Fibroblast of lung (primary cell): ENCODE data around the gene CACNA2D3. TPM values are rescaled to one million over a fixed set of nuclear protein-coding genes. Genes with fewer than 3 reads are reported as not detected.

Experiments
- DNase-seq, 2 donors: peaks; one replicate each; pipeline versions ENCODE4 v3.0.0 to v3.0.0-alpha.2; 2010; ENCODE audit warnings: low read depth in 2 of 2
- H2AFZ ChIP-seq: 2 replicates; pipeline ENCODE4 v1.5.1; 2012; ENCODE audit warnings: low read length, control low read depth, inconsistent platforms
- H3K27ac ChIP-seq: 2 replicates; pipeline ENCODE4 v1.5.1; 2011; ENCODE audit warnings: low read length, control low read depth; ENCODE audit not compliant: insufficient read depth
- H3K27me3 ChIP-seq: 2 replicates; pipeline ENCODE4 v1.5.1; 2011; ENCODE audit warnings: mild to moderate bottlenecking, low read length; ENCODE audit not compliant: control insufficient read depth, insufficient read depth
- H3K36me3 ChIP-seq: 2 replicates; pipeline ENCODE4 v1.5.1; 2011; ENCODE audit warnings: low read length; ENCODE audit not compliant: control insufficient read depth, insufficient read depth
- H3K4me1 ChIP-seq: 2 replicates; pipeline ENCODE4 v1.5.1; 2011; ENCODE audit warnings: low read length; ENCODE audit not compliant: control insufficient read depth, insufficient read depth; ENCODE audit errors: extremely low read depth
- H3K4me2 ChIP-seq: 2 replicates; pipeline ENCODE4 v1.5.1; 2011; ENCODE audit warnings: low read length, control low read depth; ENCODE audit not compliant: insufficient read depth; ENCODE audit errors: extremely low read depth
- H3K4me3 ChIP-seq, 4 experiments: fragments of 200-600 bp in 1 of 4; sonication (generic) in 1 of 4; replicated peaks in 1 of 4; 2 replicates each; pipeline ENCODE4 v1.5.1; 2011 to 2016; ENCODE audit warnings: low read length in 4 of 4, low read depth in 3 of 4, mild to moderate bottlenecking in 3 of 4, control low read depth in 2 of 4, inconsistent platforms in 1 of 4, mixed read lengths in 1 of 4; ENCODE audit not compliant: insufficient read depth in 1 of 4; ENCODE audit errors: control extremely low read depth in 1 of 4
- H3K79me2 ChIP-seq: 2 replicates; pipeline ENCODE4 v1.5.1; 2012; ENCODE audit warnings: mild to moderate bottlenecking, low read length, inconsistent platforms; ENCODE audit not compliant: control insufficient read depth, insufficient read depth
- H3K9ac ChIP-seq: 2 replicates; pipeline ENCODE4 v1.5.1; 2011; ENCODE audit warnings: mild to moderate bottlenecking, low read length, control low read depth; ENCODE audit not compliant: insufficient read depth
- H3K9me3 ChIP-seq: 2 replicates; pipeline ENCODE4 v1.5.1; 2012; ENCODE audit warnings: low read depth, low read length; ENCODE audit not compliant: control insufficient read depth, insufficient read depth
- H4K20me1 ChIP-seq: 2 replicates; pipeline ENCODE4 v1.5.1; 2011; ENCODE audit warnings: low read length; ENCODE audit not compliant: control insufficient read depth, insufficient read depth; ENCODE audit errors: extremely low read depth
- EZH2 ChIP-seq: IDR thresholded peaks from 2 replicates; pipeline ENCODE4 v1.5.1; 2012; ENCODE audit warnings: low read length, control low read depth, mild to moderate bottlenecking; ENCODE audit errors: missing control alignments
- polyA plus RNA-seq, 2 donors: library from polyadenylated mRNA; depleted of rRNA in 1 of 2; stranded (reverse) in 1 of 2; unstranded in 1 of 2; fragments of >200 nt; gene quantifications; 2 replicates each; pipeline ENCODE4 v1.2.1, GENCODE V29; 2011 to 2012; ENCODE audit warnings: missing spikeins in 1 of 2
- total RNA-seq: library from RNA; depleted of rRNA; stranded (reverse); fragments of >200 nt; gene quantifications from 2 replicates; pipeline ENCODE4 v1.2.1, GENCODE V29; 2014
- TF ChIP-seq, protein P1 (sequence below), 2 donors: IDR thresholded peaks in 1 of 2; conservative IDR thresholded peaks in 1 of 2; 1 replicate in 1 of 2; 2 replicates in 1 of 2; pipeline ENCODE4 v1.5.1; 2011 to 2012; ENCODE audit warnings: low read length in 2 of 2, control low read depth in 1 of 2, inconsistent platforms in 1 of 2, low read depth in 1 of 2, mild to moderate bottlenecking in 1 of 2

CACNA2D3 gene
- total and polyA plus RNA-seq, 2 donors (not counting 1 experiment from before 2014, with no cell fraction given), result 1.8 to 11.5 TPM

DNA sequence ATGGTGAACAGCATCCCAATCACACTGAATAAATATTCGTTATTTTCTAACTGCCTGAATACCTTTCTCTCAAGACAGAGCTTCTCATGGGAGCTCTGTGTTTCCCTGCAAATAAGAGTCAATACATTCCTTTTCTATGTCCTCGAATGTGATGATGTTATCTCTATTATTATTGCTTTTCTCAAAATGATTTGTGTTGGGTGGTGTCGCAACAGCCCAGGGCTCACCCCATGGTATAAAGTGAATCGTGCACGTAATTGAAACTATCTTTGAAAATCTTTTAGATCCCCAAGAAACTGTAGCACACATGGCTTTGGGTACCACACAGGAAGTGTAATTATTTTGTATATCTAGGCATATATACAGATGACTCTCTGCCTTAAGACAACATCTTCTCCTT is 996.1 kb downstream of the CACNA2D3 start:
- Histone ChIP-seq H2AFZ (no peak overlapping the region), H3K9ac (no peak overlapping the region), H3K4me3 (no peak overlapping the region), H3K4me1 (no peaks in the 10 kb centered on the region), H3K79me2 (no peaks in the 10 kb centered on the region), H3K27ac (no peak overlapping the region), H3K9me3 (no peaks in the 10 kb centered on the region), H4K20me1 (no peaks in the 10 kb centered on the region), H3K27me3 (no peaks in the 10 kb centered on the region), H3K36me3 (no peaks in the 10 kb centered on the region), H3K4me2 (no peak overlapping the region)
- TF ChIP-seq, protein P1, sequence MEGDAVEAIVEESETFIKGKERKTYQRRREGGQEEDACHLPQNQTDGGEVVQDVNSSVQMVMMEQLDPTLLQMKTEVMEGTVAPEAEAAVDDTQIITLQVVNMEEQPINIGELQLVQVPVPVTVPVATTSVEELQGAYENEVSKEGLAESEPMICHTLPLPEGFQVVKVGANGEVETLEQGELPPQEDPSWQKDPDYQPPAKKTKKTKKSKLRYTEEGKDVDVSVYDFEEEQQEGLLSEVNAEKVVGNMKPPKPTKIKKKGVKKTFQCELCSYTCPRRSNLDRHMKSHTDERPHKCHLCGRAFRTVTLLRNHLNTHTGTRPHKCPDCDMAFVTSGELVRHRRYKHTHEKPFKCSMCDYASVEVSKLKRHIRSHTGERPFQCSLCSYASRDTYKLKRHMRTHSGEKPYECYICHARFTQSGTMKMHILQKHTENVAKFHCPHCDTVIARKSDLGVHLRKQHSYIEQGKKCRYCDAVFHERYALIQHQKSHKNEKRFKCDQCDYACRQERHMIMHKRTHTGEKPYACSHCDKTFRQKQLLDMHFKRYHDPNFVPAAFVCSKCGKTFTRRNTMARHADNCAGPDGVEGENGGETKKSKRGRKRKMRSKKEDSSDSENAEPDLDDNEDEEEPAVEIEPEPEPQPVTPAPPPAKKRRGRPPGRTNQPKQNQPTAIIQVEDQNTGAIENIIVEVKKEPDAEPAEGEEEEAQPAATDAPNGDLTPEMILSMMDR (conservative IDR thresholded peaks at IDR 0.05 in 1 of 2, IDR thresholded peaks at IDR 0.05 in 1 of 2; ENCODE audit: low read depth in 1 of 2, low read length in 2 of 2), result no peak
- no peak for TF ChIP-seq EZH2
- DNase-seq, result no peak

DNA sequence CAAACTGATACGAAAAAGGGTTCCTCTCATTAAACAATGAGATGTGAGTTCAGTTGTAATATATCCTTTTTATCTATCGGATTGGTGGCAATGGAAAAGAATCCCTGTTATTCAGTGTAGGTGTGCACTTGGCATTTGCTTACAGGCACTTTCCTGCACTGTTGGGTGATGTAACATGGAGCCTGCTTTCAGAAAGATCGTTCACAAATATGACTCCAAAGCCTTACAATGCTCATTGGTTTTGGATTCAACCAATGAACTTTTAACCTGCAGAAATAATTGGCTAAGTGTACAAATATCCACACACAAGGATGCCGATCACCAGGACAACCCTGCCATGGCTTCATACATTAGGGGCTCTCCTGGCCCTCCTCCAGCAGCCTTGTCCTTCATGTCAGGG is 996.9 kb downstream of the CACNA2D3 start:
- H2AFZ ChIP-seq, result no peak overlapping the region
- H3K9ac ChIP-seq, result no peak overlapping the region
- H3K9me3 ChIP-seq, result no peaks in the 10 kb centered on the region
- TF ChIP-seq, protein P1 (conservative IDR thresholded peaks at IDR 0.05 in 1 of 2, IDR thresholded peaks at IDR 0.05 in 1 of 2; ENCODE audit: low read depth in 1 of 2, low read length in 2 of 2), result no peak
- no peak for TF ChIP-seq EZH2
- no peaks in the 10 kb centered on the region for H3K27me3 ChIP-seq
- DNase-seq, result no peak
- no peak overlapping the region for H3K4me2 ChIP-seq
- no peaks in the 10 kb centered on the region for H3K79me2 ChIP-seq
- H3K27ac ChIP-seq, result no peak overlapping the region
- no peaks in the 10 kb centered on the region for H4K20me1 ChIP-seq
- H3K4me3 ChIP-seq, result no peak overlapping the region
- no peaks in the 10 kb centered on the region for H3K4me1 ChIP-seq
- no peaks in the 10 kb centered on the region for H3K36me3 ChIP-seq

DNA sequence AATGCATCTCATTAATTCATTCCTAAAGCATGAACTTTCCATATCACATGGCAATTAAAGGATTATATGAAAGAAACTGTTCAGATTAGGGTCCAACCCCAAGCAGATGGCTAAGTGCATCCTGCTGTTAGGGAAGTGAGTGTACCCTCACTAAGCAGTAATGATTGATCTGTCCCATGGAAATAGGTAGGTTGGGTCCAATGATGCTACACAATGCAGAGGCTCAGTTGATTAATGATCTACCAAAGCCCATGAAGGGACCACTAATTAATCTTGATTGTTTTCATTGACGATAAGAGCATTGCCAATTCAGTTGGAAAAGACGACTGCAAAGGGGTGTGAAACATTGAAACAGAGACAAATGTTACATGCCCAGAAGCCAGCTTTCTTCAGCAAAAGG is 1000.0 kb downstream of the CACNA2D3 start:
- TF ChIP-seq EZH2, result no peak
- TF ChIP-seq, protein P1 (conservative IDR thresholded peaks at IDR 0.05 in 1 of 2, IDR thresholded peaks at IDR 0.05 in 1 of 2; ENCODE audit: low read depth in 1 of 2, low read length in 2 of 2), result no peak
- no peak overlapping the region for H2AFZ ChIP-seq
- H3K79me2 ChIP-seq, result no peaks in the 10 kb centered on the region
- H3K27me3 ChIP-seq, result no peaks in the 10 kb centered on the region
- H3K4me2 ChIP-seq, result no peak overlapping the region
- H3K27ac ChIP-seq, result no peak overlapping the region
- H3K9ac ChIP-seq, result no peak overlapping the region
- peak in 1 of 2 donors; percentile 6 for DNase-seq
- no peaks in the 10 kb centered on the region for H3K9me3 ChIP-seq
- no peak overlapping the region for H3K4me3 ChIP-seq
- H3K4me1 ChIP-seq, result no peaks in the 10 kb centered on the region
- H3K36me3 ChIP-seq, result no peaks in the 10 kb centered on the region
- H4K20me1 ChIP-seq, result no peaks in the 10 kb centered on the region

Other genes starting within 250 kb of the CACNA2D3 start
- gene ACTR8, start 240.4 kb upstream of the CACNA2D3 start, total RNA-seq, result 38.3 and 38.8 TPM in 2 replicates
- gene ACTR8, start 240.4 kb upstream of the CACNA2D3 start, polyA plus RNA-seq, result 28.7 and 35.0 TPM in 2 replicates
- gene SELENOK, start 230.7 kb upstream of the CACNA2D3 start, total RNA-seq, result 21.3 and 26.9 TPM in 2 replicates
- 39.3 and 40.1 TPM in 2 replicates for gene SELENOK, start 230.7 kb upstream of the CACNA2D3 start, polyA plus RNA-seq